Esophagus muscularis mucosa (tissue), 3 donors: ENCODE results near the gene EPHB2.

Experiments used
- POLR2A ChIP-seq: fragments of 450-650 bp; IDR thresholded peaks from one replicate; pipeline ENCODE4 v1.6.1; 2017; ENCODE audit warnings: antibody characterized with exemption, moderate library complexity, mild to moderate bottlenecking, low read depth
- POLR2AphosphoS5 ChIP-seq, 2 donors: sonication (generic); formaldehyde crosslinking; IDR thresholded peaks; one replicate each; pipeline ENCODE4 v1.6.1; 2017; ENCODE audit warnings: antibody characterized with exemption in 2 of 2
- TF ChIP-seq, protein P1 (sequence below), 3 experiments: fragments of 200-600 bp in 2 of 3; fragments of 450-650 bp in 1 of 3; sonication (generic) in 2 of 3; IDR thresholded peaks; one replicate each; pipeline ENCODE4 v1.5.1; 2017 to 2019; ENCODE audit warnings: antibody characterized with exemption in 3 of 3, mild to moderate bottlenecking in 2 of 3, moderate library complexity in 1 of 3

DNA sequence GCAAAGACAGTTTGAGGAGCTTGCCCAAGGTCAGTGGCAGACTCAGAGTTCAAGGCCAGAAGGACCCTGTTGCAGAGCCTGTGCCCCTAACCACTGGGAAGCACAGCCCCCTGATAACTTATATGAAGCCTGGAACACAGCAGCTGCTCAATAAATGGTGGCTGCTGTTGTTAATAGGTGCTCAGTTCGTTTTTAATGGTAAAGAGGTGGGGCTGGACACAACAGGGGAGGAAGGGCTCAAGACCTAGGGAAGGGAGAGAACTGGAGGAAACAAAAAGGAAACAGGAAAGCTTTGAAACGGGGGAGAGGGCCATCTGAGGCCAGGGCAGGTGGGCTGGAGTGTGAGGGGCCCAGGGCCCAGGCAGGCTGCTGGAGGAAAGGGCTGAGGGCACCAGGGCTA is 136.6 kb downstream of the EPHB2 start:
- no peak for TF ChIP-seq POLR2A
- TF ChIP-seq, protein P1, sequence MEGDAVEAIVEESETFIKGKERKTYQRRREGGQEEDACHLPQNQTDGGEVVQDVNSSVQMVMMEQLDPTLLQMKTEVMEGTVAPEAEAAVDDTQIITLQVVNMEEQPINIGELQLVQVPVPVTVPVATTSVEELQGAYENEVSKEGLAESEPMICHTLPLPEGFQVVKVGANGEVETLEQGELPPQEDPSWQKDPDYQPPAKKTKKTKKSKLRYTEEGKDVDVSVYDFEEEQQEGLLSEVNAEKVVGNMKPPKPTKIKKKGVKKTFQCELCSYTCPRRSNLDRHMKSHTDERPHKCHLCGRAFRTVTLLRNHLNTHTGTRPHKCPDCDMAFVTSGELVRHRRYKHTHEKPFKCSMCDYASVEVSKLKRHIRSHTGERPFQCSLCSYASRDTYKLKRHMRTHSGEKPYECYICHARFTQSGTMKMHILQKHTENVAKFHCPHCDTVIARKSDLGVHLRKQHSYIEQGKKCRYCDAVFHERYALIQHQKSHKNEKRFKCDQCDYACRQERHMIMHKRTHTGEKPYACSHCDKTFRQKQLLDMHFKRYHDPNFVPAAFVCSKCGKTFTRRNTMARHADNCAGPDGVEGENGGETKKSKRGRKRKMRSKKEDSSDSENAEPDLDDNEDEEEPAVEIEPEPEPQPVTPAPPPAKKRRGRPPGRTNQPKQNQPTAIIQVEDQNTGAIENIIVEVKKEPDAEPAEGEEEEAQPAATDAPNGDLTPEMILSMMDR (IDR thresholded peaks at IDR 0.05) = no peak
- no peak for TF ChIP-seq POLR2AphosphoS5 (IDR thresholded peaks at IDR 0.05)
